ENCODE data around the gene PRSS58.

PRSS58 gene, protein sequence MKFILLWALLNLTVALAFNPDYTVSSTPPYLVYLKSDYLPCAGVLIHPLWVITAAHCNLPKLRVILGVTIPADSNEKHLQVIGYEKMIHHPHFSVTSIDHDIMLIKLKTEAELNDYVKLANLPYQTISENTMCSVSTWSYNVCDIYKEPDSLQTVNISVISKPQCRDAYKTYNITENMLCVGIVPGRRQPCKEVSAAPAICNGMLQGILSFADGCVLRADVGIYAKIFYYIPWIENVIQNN

DNA sequence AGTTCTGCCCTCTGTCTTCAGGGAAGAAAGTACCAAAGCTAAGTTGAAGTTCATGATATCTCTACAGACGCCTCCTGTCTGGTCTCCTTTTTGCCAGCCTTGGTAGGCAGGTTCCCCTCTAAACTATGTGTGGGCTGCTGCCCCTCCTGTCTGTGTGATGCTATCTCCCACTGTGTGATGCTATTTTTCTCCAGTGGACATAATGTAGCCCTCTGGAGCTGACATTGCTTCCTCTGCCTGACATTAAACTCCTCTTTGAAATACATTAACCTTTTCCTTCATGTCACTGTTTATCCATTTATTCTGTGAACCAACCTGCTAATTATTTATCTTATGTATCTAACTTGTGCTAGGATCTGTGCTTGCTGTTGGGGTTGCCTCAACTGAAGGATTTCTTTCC lies at the start of gene PRSS58:
Gene PRSS58, minus strand, starts transcription at position 101 of the 400 bp plus-strand sequence. CDS start 351 bp downstream, outside the sequence.
- no peak for DNase-seq

DNA sequence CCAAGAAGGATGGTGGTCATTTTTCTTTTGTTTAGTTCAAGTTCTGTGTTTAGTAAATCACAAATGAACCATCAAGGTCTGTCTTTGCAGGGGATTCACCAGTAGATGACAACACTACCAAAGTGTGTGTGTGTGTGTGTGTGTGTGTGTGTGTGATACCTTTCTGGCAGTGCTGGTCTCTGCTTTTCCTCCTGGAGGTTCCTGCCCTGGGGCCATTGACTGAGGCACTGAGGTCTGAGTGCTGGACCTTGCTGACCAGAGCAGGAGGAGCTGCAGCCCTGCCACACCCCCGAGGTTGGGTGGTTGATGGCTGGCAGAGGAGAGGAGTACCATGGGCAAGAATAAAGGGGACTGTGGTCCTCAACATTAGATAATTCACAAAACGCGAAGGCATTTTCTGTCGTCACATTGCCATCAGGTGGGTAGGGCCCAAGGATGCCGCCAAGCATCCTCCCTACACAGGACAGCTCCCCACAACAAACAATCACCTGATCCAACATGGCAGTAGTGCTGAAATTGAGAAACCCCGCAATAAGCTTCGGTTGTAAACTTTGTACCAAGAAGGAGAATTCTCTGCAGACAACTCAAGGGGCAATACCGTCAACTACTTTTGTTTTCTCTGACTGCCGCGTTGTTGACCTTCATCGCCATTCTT lies 49.5 kb upstream of the PRSS58 start:
- no peak for DNase-seq

DNA sequence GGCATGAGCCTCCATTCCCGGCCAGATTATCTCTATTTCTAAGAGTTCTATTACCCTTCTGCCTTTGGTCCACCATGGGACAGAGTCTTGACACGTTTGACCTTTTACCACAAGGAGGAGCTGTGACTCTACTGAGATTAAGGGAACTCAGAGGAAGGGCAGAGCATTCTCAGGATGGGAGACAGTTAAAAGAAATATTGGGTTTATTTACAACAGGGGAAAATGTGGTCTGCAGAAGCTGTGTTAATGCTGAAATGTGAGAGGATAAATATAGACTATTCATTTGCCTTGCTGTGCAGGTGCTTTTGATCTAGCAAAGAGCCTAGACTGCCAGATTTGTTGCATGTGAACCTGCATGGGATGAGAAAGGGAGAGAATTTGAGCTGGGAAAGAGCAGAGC lies 45.8 kb upstream of the PRSS58 start:
- DNase-seq: no peak

DNA sequence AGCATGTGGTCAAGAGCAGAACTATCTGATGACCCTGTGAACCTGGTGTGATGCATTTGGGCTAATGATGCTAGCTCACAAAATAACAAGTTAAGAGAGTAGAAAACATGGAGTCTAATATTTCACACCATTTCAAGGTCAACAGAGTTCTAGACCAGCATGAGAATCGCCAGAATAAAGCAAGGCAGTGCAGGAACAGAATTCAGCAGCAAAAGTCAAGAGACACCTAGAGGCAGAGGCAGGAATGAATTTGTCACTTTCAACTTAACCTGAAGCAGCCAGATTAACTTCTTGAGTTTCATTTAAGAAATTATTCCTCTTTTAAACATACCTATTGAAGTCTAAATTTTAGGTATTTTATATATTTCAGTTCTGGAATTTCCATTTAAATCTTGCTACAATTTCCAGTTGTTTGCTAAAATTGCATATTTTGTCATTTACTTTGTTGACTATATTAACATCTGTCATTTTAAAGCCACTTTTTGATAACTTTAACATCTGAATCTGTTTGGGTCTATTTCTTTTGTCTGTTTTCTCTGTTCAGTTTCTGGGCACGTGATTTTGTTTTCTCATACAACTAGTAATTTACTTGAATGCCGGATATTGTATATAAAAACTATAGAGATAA lies 44.2 kb upstream of the PRSS58 start:
- DNase-seq: no peak

DNA sequence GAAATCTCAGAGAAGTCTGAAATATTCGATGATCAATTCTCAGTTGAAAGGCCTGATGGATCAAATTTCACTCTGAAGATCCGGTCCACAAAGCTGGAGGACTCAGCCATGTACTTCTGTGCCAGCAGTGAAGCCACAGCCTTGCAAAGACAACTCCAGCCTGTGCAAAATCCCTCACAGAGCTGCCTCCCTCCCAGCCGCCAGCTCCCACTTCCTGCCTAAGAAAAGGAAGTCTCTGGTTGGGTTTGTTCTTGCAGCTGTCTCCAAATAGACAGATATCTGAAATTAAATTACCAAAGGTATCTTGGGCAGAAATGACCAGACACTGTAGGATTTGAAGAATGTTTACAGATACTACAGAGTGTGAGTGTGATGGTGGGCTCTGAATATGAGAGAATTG lies 43.4 kb upstream of the PRSS58 start:
- no peak for DNase-seq

DNA sequence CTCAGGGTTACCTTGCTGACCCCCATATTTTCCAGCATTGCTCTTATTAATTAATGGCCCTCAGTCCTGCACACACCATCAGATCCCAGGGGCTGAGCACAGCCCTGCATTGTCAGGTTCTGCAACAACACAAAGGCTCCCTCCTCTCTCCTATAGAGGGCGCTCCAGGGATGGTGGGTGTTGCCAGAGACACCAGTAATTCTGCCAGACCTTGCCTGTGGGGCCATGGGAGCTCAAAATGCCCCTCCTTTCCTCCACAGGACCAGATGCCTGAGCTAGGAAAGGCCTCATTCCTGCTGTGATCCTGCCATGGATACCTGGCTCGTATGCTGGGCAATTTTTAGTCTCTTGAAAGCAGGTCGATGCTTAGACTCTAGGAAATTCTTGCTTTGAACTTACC lies 42.8 kb upstream of the PRSS58 start:
- DNase-seq: no peak

DNA sequence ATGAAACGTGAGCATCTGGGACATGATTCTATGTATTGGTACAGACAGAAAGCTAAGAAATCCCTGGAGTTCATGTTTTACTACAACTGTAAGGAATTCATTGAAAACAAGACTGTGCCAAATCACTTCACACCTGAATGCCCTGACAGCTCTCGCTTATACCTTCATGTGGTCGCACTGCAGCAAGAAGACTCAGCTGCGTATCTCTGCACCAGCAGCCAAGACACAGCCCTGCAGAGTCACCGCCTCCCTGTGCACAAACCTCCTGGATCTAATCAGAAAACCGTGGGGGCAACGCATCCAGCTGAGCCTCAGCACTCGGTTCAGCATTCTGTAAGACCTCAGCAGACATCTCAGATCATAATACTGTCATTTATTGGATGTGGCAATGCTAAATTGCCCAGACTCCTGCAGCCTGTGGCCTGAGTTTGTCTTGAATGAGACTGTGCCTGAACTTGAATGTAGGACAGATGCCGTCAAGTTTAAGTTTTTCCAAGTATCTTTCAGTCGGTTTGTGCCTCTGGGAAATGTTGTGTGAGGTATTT lies 41.5 kb upstream of the PRSS58 start:
- no peak for DNase-seq

DNA sequence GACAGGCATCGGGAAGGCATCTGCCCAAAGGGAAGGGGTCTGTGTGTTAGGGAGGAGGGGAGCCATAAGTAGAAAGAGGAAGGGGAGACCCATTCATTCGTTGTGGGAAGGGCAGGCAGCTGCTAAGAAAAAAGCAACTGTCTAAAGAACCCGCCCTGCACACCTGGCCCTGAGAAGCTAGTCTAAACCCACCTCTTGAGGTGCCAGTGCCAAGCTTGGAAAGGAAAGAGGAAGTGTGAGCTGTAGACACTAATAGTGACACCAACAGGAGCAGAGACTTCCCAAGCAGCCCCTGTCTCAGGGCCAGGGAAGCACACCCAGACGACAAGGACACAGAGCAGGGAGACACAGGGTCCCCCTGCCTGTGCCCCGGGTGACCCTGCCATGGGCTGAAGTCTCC lies 40.8 kb upstream of the PRSS58 start:
- no peak for DNase-seq

DNA sequence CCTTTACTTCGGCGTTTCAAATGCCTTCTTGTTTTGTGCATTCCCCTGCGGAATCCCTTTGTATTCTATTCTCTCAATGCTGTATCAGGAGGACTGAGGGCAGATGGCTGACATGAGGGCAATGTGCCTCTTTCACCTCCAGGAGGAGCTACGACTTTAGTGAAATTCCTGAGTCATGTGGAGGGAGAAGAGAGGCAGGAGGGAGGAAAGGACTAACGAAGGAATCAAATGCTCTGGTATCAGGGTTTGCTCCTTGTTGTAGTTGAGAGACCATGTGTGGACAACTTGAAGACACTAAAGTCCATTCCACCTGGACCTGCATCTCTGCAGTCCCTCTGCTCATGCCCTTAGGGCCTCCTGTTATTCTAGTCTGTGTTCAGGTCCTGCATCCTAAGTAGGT lies 40.2 kb upstream of the PRSS58 start:
- DNase-seq: no peak

DNA sequence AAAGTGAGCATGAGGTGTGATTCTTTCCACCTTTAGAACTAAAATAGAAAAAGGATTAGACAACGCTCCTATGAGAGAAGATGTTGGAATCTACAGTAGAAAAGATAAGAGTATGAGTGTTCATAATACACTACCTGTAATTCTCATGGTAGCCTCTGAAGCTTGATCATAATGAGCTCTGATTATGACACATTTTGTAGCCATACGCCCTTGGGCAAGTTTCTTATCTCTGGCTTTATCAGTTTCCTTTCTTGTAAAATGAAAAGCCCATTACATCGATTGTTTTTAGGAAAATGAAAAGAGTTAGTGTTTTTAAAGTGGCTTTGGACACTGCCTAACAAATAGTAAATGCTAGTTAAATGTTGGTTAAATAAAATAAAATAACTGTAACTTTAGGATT lies 22.4 kb upstream of the PRSS58 start:
- no peak for DNase-seq

DNA sequence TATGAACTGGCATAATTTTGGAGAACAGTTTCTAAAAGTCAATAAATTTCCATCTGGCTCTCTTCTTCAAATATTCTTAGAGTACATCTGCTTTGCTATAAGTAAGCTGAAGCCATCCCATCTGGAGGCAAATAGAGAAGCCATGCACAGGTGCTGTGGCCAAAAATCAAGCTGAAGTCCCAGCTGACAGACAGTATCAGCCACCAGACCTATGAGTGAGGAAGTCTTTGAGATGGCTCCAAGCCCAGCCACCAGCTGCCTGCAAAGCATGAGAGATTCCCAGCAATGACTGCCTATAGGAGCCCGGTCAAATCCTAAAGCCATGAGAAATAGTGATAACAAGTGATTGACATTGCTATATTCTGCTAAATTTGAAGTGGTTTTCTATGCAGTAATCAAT lies 21.7 kb upstream of the PRSS58 start:
- no peak for DNase-seq

DNA sequence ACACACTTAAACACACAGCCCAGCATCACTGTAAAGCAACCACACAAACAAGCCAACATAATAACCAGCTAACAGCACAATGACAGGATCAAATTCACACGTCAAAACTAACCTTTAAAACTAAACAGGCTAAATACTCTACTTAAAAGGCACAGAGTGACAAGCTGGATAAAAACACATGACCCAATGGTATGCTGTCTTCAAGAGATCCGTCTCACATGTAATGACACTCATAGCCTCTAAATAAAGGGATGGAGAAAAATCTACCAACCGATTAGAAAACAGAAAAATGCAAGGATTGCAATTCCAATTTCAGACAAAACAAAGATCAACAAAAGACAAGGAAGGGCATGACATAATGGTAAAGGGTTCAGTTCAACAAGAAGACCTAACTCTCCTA lies 17.2 kb upstream of the PRSS58 start:
- no peak for DNase-seq

DNA sequence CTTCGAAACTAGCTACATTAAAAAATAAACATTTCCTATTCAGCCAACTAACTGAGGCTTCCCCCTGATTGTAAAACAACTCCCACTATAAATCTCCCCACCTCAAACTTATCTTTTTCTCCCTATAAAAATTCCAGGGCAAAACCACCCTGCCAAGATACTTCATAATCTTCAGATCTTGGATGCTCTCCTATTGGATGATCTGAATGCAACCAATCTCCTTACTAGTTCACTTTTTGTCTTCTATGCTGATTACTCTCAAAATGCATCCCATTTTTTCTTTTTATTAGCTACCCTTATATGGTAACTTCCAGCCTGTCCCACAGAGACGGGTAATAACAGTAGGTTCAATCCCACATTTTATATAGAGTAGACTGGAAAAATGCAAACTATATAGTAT lies 15.0 kb upstream of the PRSS58 start:
- no peak for DNase-seq

DNA sequence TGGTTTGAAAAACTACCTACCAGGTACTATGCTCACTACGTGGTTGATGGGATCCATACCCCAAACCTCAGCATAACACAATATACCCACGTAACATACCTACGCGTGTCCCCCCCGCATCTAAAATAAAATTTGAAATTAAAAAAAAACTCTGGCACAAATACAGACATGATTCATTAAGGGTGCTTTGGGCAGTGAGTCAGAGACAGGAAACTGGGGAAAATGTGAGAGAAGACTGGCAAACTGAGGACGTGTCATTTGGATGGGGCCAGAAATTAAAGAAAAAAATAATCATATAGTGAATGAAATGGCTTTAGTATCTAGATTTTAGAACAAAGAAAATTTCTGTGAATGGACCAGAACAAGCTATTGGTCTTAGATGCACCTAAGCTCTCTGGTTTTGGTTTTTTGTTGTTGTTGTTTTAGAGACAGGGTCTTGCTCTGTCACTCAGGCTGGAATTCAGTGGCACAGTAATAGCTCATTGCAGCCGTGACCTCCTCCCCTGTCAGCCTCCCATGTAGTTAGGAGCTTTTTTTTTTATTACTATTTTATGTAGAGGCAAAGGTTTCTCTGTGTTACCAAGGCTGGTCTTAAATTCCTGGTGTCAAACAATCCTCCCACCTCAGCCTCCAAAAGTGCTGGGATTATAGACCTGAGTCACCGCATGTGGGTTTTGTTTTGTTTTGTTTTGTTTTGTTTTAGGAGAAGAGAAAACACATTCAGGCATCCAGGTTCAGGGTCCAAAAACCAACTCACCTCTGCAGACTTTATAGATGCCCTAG lies 5.9 kb upstream of the PRSS58 start:
- no peak for DNase-seq

DNA sequence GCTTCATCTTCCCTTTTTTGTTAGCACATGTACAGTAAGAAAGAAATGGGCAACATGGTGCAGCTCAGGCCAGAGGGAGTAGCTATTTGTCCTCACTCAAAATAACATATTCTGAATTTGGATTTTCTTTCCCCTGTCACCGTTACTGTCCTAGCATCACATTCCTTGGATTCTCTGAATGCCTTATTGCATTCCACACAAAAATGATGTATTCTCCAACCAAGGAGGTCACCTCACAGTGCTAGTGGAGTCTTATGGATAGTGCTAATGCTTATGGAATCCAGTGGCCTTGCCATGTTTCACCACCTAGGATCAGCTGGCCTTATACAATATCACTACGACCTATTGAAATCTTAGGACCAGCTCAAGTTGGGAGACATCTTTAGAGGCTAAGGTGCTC lies 7.2 kb downstream of the PRSS58 start:
- DNase-seq: no peak

DNA sequence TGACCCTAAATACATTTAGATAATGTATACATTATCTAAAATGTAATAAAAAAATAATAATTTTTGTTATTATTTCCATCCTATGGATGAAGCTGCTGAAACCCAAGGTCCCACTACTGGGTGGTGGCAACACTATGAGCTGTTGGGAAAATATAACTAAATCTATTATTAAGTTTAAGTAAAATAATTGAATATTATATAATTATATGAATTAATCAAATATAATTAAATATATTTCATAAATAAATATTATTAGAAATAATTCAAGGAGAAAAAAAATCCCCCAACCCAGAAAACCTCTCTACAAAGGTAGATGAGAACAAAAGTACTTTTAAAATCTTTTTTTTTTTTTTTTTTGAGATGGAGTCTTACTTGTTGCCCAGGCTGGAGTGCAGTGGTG lies 7.9 kb downstream of the PRSS58 start:
- DNase-seq: no peak

DNA sequence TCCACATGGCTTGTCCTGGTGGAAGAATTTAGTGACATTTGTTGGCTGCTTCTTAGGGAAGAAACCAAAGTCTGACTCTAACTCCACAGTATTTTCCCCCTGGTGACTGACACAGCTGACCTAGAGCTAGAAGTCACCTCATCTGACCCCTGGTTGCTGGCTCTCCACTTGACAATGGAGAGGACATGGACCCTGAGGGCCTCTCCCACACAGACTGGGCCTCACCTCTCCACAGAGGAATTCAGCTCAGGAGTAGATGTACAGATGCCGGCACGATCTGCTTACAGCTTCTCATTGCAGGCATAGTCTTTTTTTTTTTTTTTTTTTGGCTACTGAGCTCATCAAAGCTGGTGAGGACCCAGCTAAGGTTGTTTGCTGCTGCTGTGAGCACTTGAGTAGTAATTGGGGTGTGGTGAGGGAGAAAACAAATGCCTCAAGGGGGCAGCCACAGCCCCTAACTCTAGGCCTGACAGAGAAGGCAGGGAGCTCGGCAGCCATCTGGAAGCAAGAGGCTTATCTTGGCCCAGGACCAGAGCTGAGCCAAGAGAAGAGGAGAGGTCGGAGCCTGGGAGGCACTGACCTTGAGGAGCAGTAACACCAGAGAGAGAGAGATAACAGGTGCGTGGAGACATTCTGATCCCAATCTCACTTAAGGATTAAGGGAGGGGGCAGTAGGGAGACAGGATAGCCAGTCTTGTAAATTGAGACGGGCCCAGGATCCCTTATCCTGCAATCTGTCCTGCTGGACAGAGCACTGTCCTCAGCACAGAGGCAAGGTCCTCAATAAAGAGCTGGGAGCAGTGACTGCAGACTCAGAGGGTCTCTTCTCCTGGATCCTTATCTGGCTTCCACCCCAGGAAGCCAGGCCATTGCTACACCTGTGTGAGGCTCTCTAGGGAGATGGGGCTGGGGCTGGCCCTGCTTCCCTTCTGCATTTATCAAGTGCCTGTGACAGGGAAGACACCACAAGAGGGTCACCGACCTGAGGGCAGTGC lies 9.4 kb downstream of the PRSS58 start:
- no peak for DNase-seq

DNA sequence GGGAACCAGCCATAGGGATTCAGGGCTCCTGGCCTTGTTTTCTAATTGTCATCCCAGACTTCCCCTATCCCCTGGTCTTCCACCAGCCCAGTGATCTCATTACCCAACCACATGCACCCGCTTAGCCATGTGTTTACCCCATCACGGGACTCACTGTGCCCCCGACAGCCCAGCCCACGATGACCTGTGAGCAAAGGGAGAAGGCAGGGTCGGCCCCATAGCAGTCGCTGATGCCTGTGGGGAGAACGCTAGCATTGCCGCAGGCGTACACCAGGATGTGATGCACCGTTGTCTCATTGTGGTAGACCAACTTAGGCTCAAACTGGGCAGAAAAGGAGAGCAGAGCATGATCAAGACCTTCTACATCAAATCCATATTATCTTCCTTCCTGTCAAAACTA lies 14.0 kb downstream of the PRSS58 start:
- no peak for DNase-seq

DNA sequence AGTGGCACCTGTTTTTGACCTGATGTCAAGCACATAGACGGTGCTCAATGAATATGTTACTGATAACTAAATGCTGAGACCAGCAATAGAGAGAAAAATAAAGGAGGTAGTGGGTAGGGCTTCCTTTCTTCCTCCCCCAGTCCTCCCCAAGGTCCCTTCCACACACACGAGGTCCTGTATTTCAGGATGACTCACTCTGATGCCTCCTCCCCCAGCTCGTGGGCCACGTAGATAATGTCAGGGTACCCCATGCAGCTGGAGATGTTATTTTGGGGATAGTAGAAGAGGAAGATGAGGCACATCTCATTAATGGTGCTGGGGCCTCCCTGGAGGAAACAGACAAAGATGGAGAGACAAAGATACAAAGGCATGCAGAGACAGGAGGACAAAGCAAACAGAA lies 17.3 kb downstream of the PRSS58 start:
- DNase-seq: no peak

DNA sequence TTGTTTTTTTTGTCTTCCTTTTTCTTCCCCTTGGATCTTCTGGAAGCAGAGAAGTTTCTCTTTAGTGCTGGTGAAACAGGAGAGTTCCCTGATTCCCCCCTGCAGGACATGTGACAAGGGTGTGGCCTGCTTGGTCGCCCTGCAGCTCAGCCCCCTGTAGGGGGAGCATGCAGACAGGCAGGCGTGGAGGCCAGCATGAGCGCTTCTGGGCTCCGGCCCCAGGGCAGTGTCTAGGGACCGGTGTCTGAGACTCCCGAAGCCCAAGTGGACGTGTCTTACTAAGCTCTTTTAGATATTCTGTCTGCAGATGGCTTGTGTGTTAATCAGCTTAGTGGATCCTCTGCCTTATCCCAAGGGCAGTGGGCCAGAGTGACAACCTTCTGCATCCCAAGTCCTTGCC lies 26.1 kb downstream of the PRSS58 start:
- no peak for DNase-seq

DNA sequence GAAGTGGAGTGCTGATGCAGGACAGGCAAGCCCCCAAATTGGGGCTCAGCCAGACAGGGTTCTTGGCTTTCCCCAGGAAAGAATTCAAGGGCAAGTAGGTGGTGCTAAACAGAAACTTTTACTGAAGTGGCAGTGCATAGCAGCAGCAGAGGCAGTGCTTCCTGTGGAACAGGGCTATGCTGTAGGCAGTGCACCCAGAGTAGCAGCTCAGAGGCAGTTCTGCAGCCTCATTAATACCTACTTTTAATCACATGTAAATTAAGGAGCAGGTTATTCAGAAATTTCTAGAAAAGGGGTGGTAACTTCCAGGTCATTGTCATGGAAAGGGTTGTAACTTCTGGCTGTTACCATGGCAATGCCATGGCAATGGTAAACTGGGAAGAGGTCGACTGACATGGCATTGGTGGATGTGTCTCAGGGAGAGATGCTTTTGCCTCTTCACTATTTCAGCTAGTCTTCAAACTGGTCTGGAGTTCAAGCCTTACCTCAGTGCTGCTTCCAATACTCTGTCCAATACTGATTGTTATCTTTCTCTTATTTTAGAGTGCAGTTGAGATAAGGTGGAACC lies 29.2 kb downstream of the PRSS58 start:
- no peak for DNase-seq
